Vagina (tissue), 2 donors: ENCODE measurements around the gene CASZ1.

Experiments
- CTCF ChIP-seq, 3 experiments: fragments of 450-650 bp in 2 of 3; fragments of 200-600 bp in 1 of 3; sonication (generic) in 1 of 3; IDR thresholded peaks; one replicate each; pipeline ENCODE4 v1.5.1; 2017 to 2019; ENCODE audit warnings: antibody characterized with exemption in 3 of 3, mild to moderate bottlenecking in 2 of 3, moderate library complexity in 2 of 3
- POLR2A ChIP-seq, 2 donors: fragments of 450-650 bp; IDR thresholded peaks; one replicate each; pipeline ENCODE4 v1.6.1; 2017; ENCODE audit warnings: antibody characterized with exemption in 2 of 2, mild to moderate bottlenecking in 2 of 2, moderate library complexity in 2 of 2

GRCh38 chr1:10789803-10790702 is 6.4 kb downstream of the CASZ1 start:
- TF ChIP-seq CTCF (IDR thresholded peaks at IDR 0.05) = no peak
- no peak for TF ChIP-seq POLR2A (IDR thresholded peaks at IDR 0.05)
